K562 treated with DMSO at 1 percent for 24 hours (cell line): Measurements from ENCODE around the gene SPINK5. TPM values are rescaled to one million over a fixed set of nuclear protein-coding genes. Genes with fewer than 3 reads are reported as not detected.

Experiments
- total RNA-seq: library from RNA; unstranded; fragments of 300-600 nt; gene quantifications from 2 replicates; pipeline ENCODE4 v1.2.3, GENCODE V29; 2022; ENCODE audit warnings: low read depth; ENCODE audit not compliant: insufficient read depth

Gene SPINK5
- total RNA-seq, result 0.52 and 0.76 TPM in 2 replicates

GRCh38 chr5:148063861-148064260 lies at the start of gene SPINK5:
TSS of gene SPINK5 (plus strand) at chr5:148063980. CDS start at chr5:148064045, 65 bp downstream.

GRCh38 chr5:148168246-148168645 lies 104.5 kb downstream of the SPINK5 start, which contains the start of gene SPINK14:
TSS of gene SPINK14 (plus strand) at chr5:148168546. CDS start at chr5:148169733, 1,187 bp downstream.

Other genes starting within 250 kb of the SPINK5 start
- gene SPINK1, start 232.3 kb upstream of the SPINK5 start, total RNA-seq, result 4.7 and 6.0 TPM in 2 replicates
- gene SCGB3A2, start 185.3 kb upstream of the SPINK5 start, total RNA-seq, result not detected in 2 replicates
- not detected in 2 replicates for gene C5orf46, start 157.4 kb upstream of the SPINK5 start, total RNA-seq
- gene SPINK14, start 104.6 kb downstream of the SPINK5 start, total RNA-seq, result not detected in 2 replicates
- not detected in 2 replicates for gene SPINK6, start 139.1 kb downstream of the SPINK5 start, total RNA-seq
- not detected in 2 replicates for gene MARCOL, start 174.5 kb downstream of the SPINK5 start, total RNA-seq
- not detected in 2 replicates for gene SPINK13, start 204.8 kb downstream of the SPINK5 start, total RNA-seq
- gene SPINK7, start 248.4 kb downstream of the SPINK5 start, total RNA-seq, result not detected in 2 replicates